Neural cell (in vitro differentiated cells): ENCODE data around the gene LZTFL1. TPM values are rescaled to one million over a fixed set of nuclear protein-coding genes. Genes with fewer than 3 reads are reported as not detected.

Experiments
- H2AFZ ChIP-seq: fragments of 200-600, 300-800 bp; sonication (generic), shearing (Covaris generic); 2 replicates; pipeline ENCODE4 v1.6.0; 2014; ENCODE audit warnings: low read depth, mild to moderate bottlenecking, antibody characterized with exemption, low read length, moderate library complexity
- H3F3A ChIP-seq: fragments of 200-600 bp; shearing (Covaris generic); 2 replicates; pipeline ENCODE4 v1.6.1; 2016; ENCODE audit warnings: mild to moderate bottlenecking, moderate library complexity, mixed read lengths, antibody characterized with exemption, low read length; ENCODE audit not compliant: insufficient read depth, poor library complexity, severe bottlenecking
- H3K27ac ChIP-seq: fragments of 200-600, 300-800 bp; sonication (generic), shearing (Covaris generic); 2 replicates; pipeline ENCODE4 v1.5.1; 2014; ENCODE audit warnings: mild to moderate bottlenecking, low read length, moderate library complexity
- H3K27me3 ChIP-seq: fragments of 300-800, 200-600 bp; sonication (generic), shearing (Covaris generic); 2 replicates; pipeline ENCODE4 v1.6.0; 2014; ENCODE audit warnings: mild to moderate bottlenecking, low read depth, low read length, moderate library complexity; ENCODE audit not compliant: insufficient read depth
- H3K36me3 ChIP-seq: fragments of 300-800, 200-600 bp; sonication (generic), shearing (Covaris generic); 2 replicates; pipeline ENCODE4 v1.5.1; 2014; ENCODE audit warnings: mild to moderate bottlenecking, antibody characterized with exemption, low read length, moderate library complexity; ENCODE audit not compliant: insufficient read depth
- H3K4me2 ChIP-seq: fragments of 300-800, 200-600 bp; sonication (generic), shearing (Covaris generic); 2 replicates; pipeline ENCODE4 v1.6.0; 2014; ENCODE audit warnings: mild to moderate bottlenecking, low read length
- H3K4me3 ChIP-seq: fragments of 300-800, 200-600 bp; sonication (generic), shearing (Covaris generic); 2 replicates; pipeline ENCODE4 v1.5.1; 2014; ENCODE audit warnings: mild to moderate bottlenecking, low read length, moderate library complexity
- H3K79me2 ChIP-seq: fragments of 200-600 bp; shearing (Covaris generic); replicated peaks from 2 replicates; pipeline ENCODE4 v1.6.0; 2014; ENCODE audit warnings: mild to moderate bottlenecking, low read length, moderate library complexity; ENCODE audit not compliant: insufficient read depth
- H3K9ac ChIP-seq: fragments of 300-800, 200-600 bp; sonication (generic), shearing (Covaris generic); 2 replicates; pipeline ENCODE4 v1.6.1; 2016; ENCODE audit warnings: mild to moderate bottlenecking, low read length, mixed read lengths
- H3K9me2 ChIP-seq: fragments of 200-600 bp; shearing (Covaris generic); 2 replicates; pipeline ENCODE4 v1.6.1; 2016; ENCODE audit warnings: mild to moderate bottlenecking, low read length, mixed read lengths; ENCODE audit not compliant: insufficient read depth
- H3K9me3 ChIP-seq: fragments of 200-600, 300-800 bp; sonication (generic), shearing (Covaris generic); 2 replicates; pipeline ENCODE4 v1.6.1; 2016; ENCODE audit warnings: mild to moderate bottlenecking, mixed run types, low read length, moderate library complexity, mixed read lengths
- H4K20me1 ChIP-seq: fragments of 200-600 bp; shearing (Covaris generic); 2 replicates; pipeline ENCODE4 v1.6.1; 2016; ENCODE audit warnings: mild to moderate bottlenecking, mixed run types; ENCODE audit not compliant: insufficient read depth
- CTCF ChIP-seq: fragments of 450-650 bp; IDR thresholded peaks from 2 replicates; pipeline ENCODE4 v1.5.1; 2014; ENCODE audit warnings: antibody characterized with exemption, mild to moderate bottlenecking, moderate library complexity; ENCODE audit not compliant: poor library complexity, severe bottlenecking
- EP300 ChIP-seq: fragments of 450-650 bp; conservative IDR thresholded peaks from 2 replicates; pipeline ENCODE4 v1.6.1; 2014; ENCODE audit warnings: antibody characterized with exemption, mild to moderate bottlenecking, moderate library complexity; ENCODE audit not compliant: poor library complexity, severe bottlenecking
- EZH2 ChIP-seq: fragments of 200-600, 300-800 bp; shearing (Covaris generic), sonication (generic); IDR thresholded peaks from 2 replicates; pipeline ENCODE4 v1.6.1; 2014; ENCODE audit warnings: antibody characterized with exemption, low read length, borderline replicate concordance, mild to moderate bottlenecking; ENCODE audit not compliant: insufficient read depth, poor library complexity, severe bottlenecking
- MXI1 ChIP-seq: fragments of 450-650 bp; conservative IDR thresholded peaks from 2 replicates; pipeline ENCODE4 v1.6.1; 2014; ENCODE audit warnings: antibody characterized with exemption, mild to moderate bottlenecking; ENCODE audit not compliant: poor library complexity, severe bottlenecking
- POLR2AphosphoS5 ChIP-seq: IDR thresholded peaks from 2 replicates; pipeline ENCODE4 v1.6.1; 2012
- RAD21 ChIP-seq: fragments of 450-650 bp; conservative IDR thresholded peaks from 2 replicates; pipeline ENCODE4 v1.6.1; 2014; ENCODE audit warnings: antibody characterized with exemption, mild to moderate bottlenecking, moderate library complexity
- REST ChIP-seq: IDR thresholded peaks from 2 replicates; pipeline ENCODE4 v1.6.1; 2012; ENCODE audit warnings: borderline replicate concordance
- SMC3 ChIP-seq: fragments of 450-650 bp; conservative IDR thresholded peaks from 2 replicates; pipeline ENCODE4 v1.6.1; 2014; ENCODE audit warnings: antibody characterized with exemption, mild to moderate bottlenecking, moderate library complexity; ENCODE audit not compliant: poor library complexity
- TAF1 ChIP-seq: IDR thresholded peaks from 2 replicates; pipeline ENCODE4 v1.6.1; 2012; ENCODE audit warnings: low read depth
- polyA plus RNA-seq: library from polyadenylated mRNA; depleted of rRNA; stranded (reverse); fragments of >200 nt; gene quantifications from 2 replicates; pipeline ENCODE4 v1.2.3, GENCODE V29; 2014

LZTFL1 gene
- polyA plus RNA-seq, 1 donor from 2014 or later = 26.8 TPM

- Histone ChIP-seq H3K27ac (no peak overlapping the region), H3F3A (no peaks in the 10 kb centered on the region), H4K20me1 (no peaks in the 10 kb centered on the region), H3K9me3 (no peaks in the 10 kb centered on the region), H3K36me3 (no peaks in the 10 kb centered on the region), H3K4me3 (no peak overlapping the region), H3K9me2 (no peaks in the 10 kb centered on the region), H3K4me2 (no peak overlapping the region), H3K79me2 (no peaks in the 10 kb centered on the region), H3K9ac (no peak overlapping the region), H3K27me3 (no peaks in the 10 kb centered on the region), H2AFZ (no peak overlapping the region)
- TF ChIP-seq POLR2AphosphoS5 = no peak
- TF ChIP-seq RAD21 = no peak
- TF ChIP-seq MXI1 = no peak
- no peak for TF ChIP-seq EZH2
- TF ChIP-seq SMC3 = no peak
- TF ChIP-seq TAF1 = no peak
- no peak for TF ChIP-seq EP300
- no peak for TF ChIP-seq REST
- no peak for TF ChIP-seq CTCF
Measured at GRCh38 chr3:45779746-45780735, 61.9 kb downstream of the LZTFL1 start.

- TF ChIP-seq EZH2 = no peak
- no peak for TF ChIP-seq TAF1
- no peak for TF ChIP-seq POLR2AphosphoS5
- no peak for TF ChIP-seq MXI1
- TF ChIP-seq RAD21 = no peak
- TF ChIP-seq REST = no peak
- TF ChIP-seq CTCF = no peak
- TF ChIP-seq EP300 = no peak
- no peak for TF ChIP-seq SMC3
- Histone ChIP-seq H3K27ac (no peak overlapping the region), H4K20me1 (no peaks in the 10 kb centered on the region)
Measured at GRCh38 chr3:45778761-45779201, 63.1 kb downstream of the LZTFL1 start.

More at GRCh38 chr3:45778761-45779201, 63.1 kb downstream of the LZTFL1 start:
- H3K36me3 ChIP-seq = no peaks in the 10 kb centered on the region
- H3K4me2 ChIP-seq = no peak overlapping the region
- H3K27me3 ChIP-seq = no peaks in the 10 kb centered on the region
- H3K9me3 ChIP-seq = no peaks in the 10 kb centered on the region
- H2AFZ ChIP-seq = no peak overlapping the region
- no peak overlapping the region for H3K9ac ChIP-seq
- no peak overlapping the region for H3K4me3 ChIP-seq
- H3K9me2 ChIP-seq = no peaks in the 10 kb centered on the region
- no peaks in the 10 kb centered on the region for H3K79me2 ChIP-seq
- no peaks in the 10 kb centered on the region for H3F3A ChIP-seq
